WTC11 (cell line): ENCODE data around the gene TOMM40. TPM values are rescaled to one million over a fixed set of nuclear protein-coding genes. Genes with fewer than 3 reads are reported as not detected.

ENCODE experiments used
- ATAC-seq: fragments of 200-7000 bp; cut with Tn5 transposase; 2 replicates; pipeline ENCODE4 v1.10.0; 2021; ENCODE audit warnings: mild to moderate bottlenecking, moderate library complexity
- CTCF ChIA-PET: fragments of 300-600 bp; sonication (Branson Sonifier 250); formaldehyde crosslinking; loops from one replicate; lab custom pipeline; 2021; ENCODE audit warnings: antibody characterized with exemption; lab: Charles Lee
- POLR2A ChIA-PET: fragments of 350-600 bp; sonication (Branson Sonifier 250); formaldehyde crosslinking; loops from one replicate; lab custom pipeline; 2021; ENCODE audit warnings: antibody characterized with exemption; lab: Charles Lee
- DNase-seq: peaks from one replicate; pipeline ENCODE4 v3.0.0; 2021; ENCODE audit warnings: low spot score
- H3K27ac Mint-ChIP-seq: 2 replicates; pipeline ENCODE4 v1.8.0; 2021; ENCODE audit warnings: mixed read lengths
- H3K27me3 Mint-ChIP-seq: 2 replicates; pipeline ENCODE4 v1.8.0; 2021; ENCODE audit warnings: low read depth, mild to moderate bottlenecking, moderate library complexity, mixed read lengths
- H3K36me3 Mint-ChIP-seq: 2 replicates; pipeline ENCODE4 v1.8.0; 2021; ENCODE audit warnings: mixed read lengths
- H3K4me1 Mint-ChIP-seq: 2 replicates; pipeline ENCODE4 v1.8.0; 2022; ENCODE audit warnings: mixed read lengths
- H3K4me3 Mint-ChIP-seq: 2 replicates; pipeline ENCODE4 v1.8.0; 2021; ENCODE audit warnings: mild to moderate bottlenecking, moderate library complexity, mixed read lengths
- H3K9me3 Mint-ChIP-seq: 2 replicates; pipeline ENCODE4 v1.8.0; 2021; ENCODE audit warnings: mixed read lengths
- CBFB ChIP-seq: sonication (generic); formaldehyde crosslinking; IDR thresholded peaks from 2 replicates; pipeline ENCODE4 v1.8.1; 2022; ENCODE audit warnings: mild to moderate bottlenecking, low read depth, missing genetic modification reagents
- CREB1 ChIP-seq: sonication (generic); formaldehyde crosslinking; IDR thresholded peaks from 2 replicates; pipeline ENCODE4 v1.8.0; 2023; ENCODE audit warnings: mild to moderate bottlenecking, missing genetic modification reagents
- ESRRA ChIP-seq: sonication (generic); formaldehyde crosslinking; IDR thresholded peaks from 2 replicates; pipeline ENCODE4 v1.8.1; 2022; ENCODE audit warnings: mild to moderate bottlenecking, missing genetic modification reagents, borderline replicate concordance
- GABPB1 ChIP-seq: sonication (generic); formaldehyde crosslinking; IDR thresholded peaks from 2 replicates; pipeline ENCODE4 v1.8.1; 2023; ENCODE audit warnings: mild to moderate bottlenecking, missing genetic modification reagents
- GRHL2 ChIP-seq: fragments of 250-450 bp; sonication (Bioruptor Pico); IDR thresholded peaks from 2 replicates; pipeline ENCODE4 v1.8.0; 2022; ENCODE audit warnings: mild to moderate bottlenecking, moderate library complexity; ENCODE audit not compliant: insufficient replicate concordance, severe bottlenecking
- IRF2 ChIP-seq: sonication (generic); formaldehyde crosslinking; IDR thresholded peaks from 2 replicates; pipeline ENCODE4 v1.8.0; 2022; ENCODE audit warnings: low read depth, missing genetic modification reagents, borderline replicate concordance
- JUN ChIP-seq: sonication (generic); formaldehyde crosslinking; IDR thresholded peaks from 2 replicates; pipeline ENCODE4 v1.8.0; 2023; ENCODE audit warnings: mild to moderate bottlenecking, missing genetic modification reagents
- NFATC4 ChIP-seq: fragments of 250-450 bp; sonication (Bioruptor Pico); IDR thresholded peaks from 2 replicates; pipeline ENCODE4 v1.9.0; 2021; ENCODE audit warnings: mild to moderate bottlenecking
- NFYB ChIP-seq: sonication (generic); formaldehyde crosslinking; conservative IDR thresholded peaks from 2 replicates; pipeline ENCODE4 v1.8.0; 2022; ENCODE audit warnings: low read depth, missing genetic modification reagents
- NR2C2 ChIP-seq: sonication (generic); formaldehyde crosslinking; IDR thresholded peaks from 2 replicates; pipeline ENCODE4 v1.8.0; 2022; ENCODE audit warnings: mild to moderate bottlenecking, missing genetic modification reagents
- SMAD4 ChIP-seq: sonication (generic); formaldehyde crosslinking; IDR thresholded peaks from 2 replicates; pipeline ENCODE4 v1.8.0; 2022; ENCODE audit warnings: mild to moderate bottlenecking, missing genetic modification reagents
- TEAD1 ChIP-seq: sonication (generic); formaldehyde crosslinking; IDR thresholded peaks from 2 replicates; pipeline ENCODE4 v1.8.0; 2022; ENCODE audit warnings: mild to moderate bottlenecking, missing genetic modification reagents
- ZNF121 ChIP-seq: sonication (generic); formaldehyde crosslinking; IDR thresholded peaks from 2 replicates; pipeline ENCODE4 v1.8.0; 2023; ENCODE audit warnings: missing genetic modification reagents
- ZNF232 ChIP-seq: sonication (generic); formaldehyde crosslinking; IDR thresholded peaks from 2 replicates; pipeline ENCODE4 v1.8.0; 2022; ENCODE audit warnings: mild to moderate bottlenecking, missing genetic modification reagents
- ZNF423 ChIP-seq: fragments of 250-450 bp; sonication (Bioruptor Pico); IDR thresholded peaks from 2 replicates; pipeline ENCODE4 v2.1.2; 2022; ENCODE audit warnings: mild to moderate bottlenecking, moderate library complexity
- ZNF671 ChIP-seq: fragments of 250-450 bp; sonication (Bioruptor Pico); IDR thresholded peaks from 2 replicates; pipeline ENCODE4 v1.8.0; 2021; ENCODE audit warnings: mild to moderate bottlenecking
- total RNA-seq: library from RNA; stranded (reverse); gene quantifications from 3 replicates; pipeline ENCODE4 v1.2.3, GENCODE V29; 2021
- TF ChIP-seq, protein P1 (sequence below): fragments of 250-450 bp; sonication (Bioruptor Pico); IDR thresholded peaks from 2 replicates; pipeline ENCODE4 v1.9.0; 2021; ENCODE audit warnings: mild to moderate bottlenecking, borderline replicate concordance
- TF ChIP-seq, protein P2 (sequence below): sonication (generic); formaldehyde crosslinking; IDR thresholded peaks from 2 replicates; pipeline ENCODE4 v1.8.1; 2023; ENCODE audit warnings: mild to moderate bottlenecking, missing genetic modification reagents, moderate library complexity
- TF ChIP-seq, protein P3 (sequence below): sonication (generic); formaldehyde crosslinking; IDR thresholded peaks from 2 replicates; pipeline ENCODE4 v1.8.0; 2022; ENCODE audit warnings: mild to moderate bottlenecking, missing genetic modification reagents
- TF ChIP-seq, protein P4 (sequence below): sonication (generic); formaldehyde crosslinking; IDR thresholded peaks from 2 replicates; pipeline ENCODE4 v1.8.1; 2023; ENCODE audit warnings: mild to moderate bottlenecking, missing genetic modification reagents, moderate library complexity
- TF ChIP-seq, protein P5 (sequence below): sonication (generic); formaldehyde crosslinking; conservative IDR thresholded peaks from 2 replicates; pipeline ENCODE4 v1.8.1; 2022; ENCODE audit warnings: mild to moderate bottlenecking, missing genetic modification reagents
- TF ChIP-seq, protein P6 (sequence below): fragments of 250-450 bp; sonication (Bioruptor Pico); IDR thresholded peaks from 2 replicates; pipeline ENCODE4 v1.9.0; 2021; ENCODE audit warnings: mild to moderate bottlenecking
- TF ChIP-seq, protein P7 (sequence below): sonication (generic); formaldehyde crosslinking; IDR thresholded peaks from 2 replicates; pipeline ENCODE4 v1.8.0; 2022; ENCODE audit warnings: mild to moderate bottlenecking, missing genetic modification reagents

Gene TOMM40
- total RNA-seq, 1 experiment from 2014 or later = 221 TPM

DNA sequence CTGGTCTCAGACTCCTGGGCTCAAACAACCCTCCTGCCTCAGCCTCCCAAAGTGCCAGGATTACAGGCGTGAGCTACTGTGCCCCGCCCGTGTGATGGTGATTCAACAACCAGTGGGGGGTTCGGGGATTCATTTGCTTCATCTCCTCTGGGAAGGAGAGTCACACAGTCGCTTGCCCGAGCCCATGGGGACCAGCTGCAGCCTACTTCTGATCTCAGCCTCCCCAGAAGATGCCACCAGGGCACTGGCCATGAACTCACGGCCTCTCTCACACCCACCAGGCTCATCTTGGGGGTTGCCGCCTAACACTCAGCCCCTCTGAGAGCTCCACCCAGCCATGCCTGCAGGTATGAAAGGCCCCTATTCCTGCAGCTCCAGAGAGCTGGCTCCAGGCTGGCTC is 6.8 kb downstream of the TOMM40 start (continued):
- TF ChIP-seq, protein P1, sequence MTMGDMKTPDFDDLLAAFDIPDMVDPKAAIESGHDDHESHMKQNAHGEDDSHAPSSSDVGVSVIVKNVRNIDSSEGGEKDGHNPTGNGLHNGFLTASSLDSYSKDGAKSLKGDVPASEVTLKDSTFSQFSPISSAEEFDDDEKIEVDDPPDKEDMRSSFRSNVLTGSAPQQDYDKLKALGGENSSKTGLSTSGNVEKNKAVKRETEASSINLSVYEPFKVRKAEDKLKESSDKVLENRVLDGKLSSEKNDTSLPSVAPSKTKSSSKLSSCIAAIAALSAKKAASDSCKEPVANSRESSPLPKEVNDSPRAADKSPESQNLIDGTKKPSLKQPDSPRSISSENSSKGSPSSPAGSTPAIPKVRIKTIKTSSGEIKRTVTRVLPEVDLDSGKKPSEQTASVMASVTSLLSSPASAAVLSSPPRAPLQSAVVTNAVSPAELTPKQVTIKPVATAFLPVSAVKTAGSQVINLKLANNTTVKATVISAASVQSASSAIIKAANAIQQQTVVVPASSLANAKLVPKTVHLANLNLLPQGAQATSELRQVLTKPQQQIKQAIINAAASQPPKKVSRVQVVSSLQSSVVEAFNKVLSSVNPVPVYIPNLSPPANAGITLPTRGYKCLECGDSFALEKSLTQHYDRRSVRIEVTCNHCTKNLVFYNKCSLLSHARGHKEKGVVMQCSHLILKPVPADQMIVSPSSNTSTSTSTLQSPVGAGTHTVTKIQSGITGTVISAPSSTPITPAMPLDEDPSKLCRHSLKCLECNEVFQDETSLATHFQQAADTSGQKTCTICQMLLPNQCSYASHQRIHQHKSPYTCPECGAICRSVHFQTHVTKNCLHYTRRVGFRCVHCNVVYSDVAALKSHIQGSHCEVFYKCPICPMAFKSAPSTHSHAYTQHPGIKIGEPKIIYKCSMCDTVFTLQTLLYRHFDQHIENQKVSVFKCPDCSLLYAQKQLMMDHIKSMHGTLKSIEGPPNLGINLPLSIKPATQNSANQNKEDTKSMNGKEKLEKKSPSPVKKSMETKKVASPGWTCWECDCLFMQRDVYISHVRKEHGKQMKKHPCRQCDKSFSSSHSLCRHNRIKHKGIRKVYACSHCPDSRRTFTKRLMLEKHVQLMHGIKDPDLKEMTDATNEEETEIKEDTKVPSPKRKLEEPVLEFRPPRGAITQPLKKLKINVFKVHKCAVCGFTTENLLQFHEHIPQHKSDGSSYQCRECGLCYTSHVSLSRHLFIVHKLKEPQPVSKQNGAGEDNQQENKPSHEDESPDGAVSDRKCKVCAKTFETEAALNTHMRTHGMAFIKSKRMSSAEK = no peak
- TF ChIP-seq, protein P2, sequence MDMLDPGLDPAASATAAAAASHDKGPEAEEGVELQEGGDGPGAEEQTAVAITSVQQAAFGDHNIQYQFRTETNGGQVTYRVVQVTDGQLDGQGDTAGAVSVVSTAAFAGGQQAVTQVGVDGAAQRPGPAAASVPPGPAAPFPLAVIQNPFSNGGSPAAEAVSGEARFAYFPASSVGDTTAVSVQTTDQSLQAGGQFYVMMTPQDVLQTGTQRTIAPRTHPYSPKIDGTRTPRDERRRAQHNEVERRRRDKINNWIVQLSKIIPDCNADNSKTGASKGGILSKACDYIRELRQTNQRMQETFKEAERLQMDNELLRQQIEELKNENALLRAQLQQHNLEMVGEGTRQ (CRISPR knock-in tag) = no peak
- TF ChIP-seq, protein P3, sequence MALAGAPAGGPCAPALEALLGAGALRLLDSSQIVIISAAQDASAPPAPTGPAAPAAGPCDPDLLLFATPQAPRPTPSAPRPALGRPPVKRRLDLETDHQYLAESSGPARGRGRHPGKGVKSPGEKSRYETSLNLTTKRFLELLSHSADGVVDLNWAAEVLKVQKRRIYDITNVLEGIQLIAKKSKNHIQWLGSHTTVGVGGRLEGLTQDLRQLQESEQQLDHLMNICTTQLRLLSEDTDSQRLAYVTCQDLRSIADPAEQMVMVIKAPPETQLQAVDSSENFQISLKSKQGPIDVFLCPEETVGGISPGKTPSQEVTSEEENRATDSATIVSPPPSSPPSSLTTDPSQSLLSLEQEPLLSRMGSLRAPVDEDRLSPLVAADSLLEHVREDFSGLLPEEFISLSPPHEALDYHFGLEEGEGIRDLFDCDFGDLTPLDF (CRISPR knock-in tag) = no peak
- TF ChIP-seq TEAD1 (CRISPR knock-in tag) = no peak

DNA sequence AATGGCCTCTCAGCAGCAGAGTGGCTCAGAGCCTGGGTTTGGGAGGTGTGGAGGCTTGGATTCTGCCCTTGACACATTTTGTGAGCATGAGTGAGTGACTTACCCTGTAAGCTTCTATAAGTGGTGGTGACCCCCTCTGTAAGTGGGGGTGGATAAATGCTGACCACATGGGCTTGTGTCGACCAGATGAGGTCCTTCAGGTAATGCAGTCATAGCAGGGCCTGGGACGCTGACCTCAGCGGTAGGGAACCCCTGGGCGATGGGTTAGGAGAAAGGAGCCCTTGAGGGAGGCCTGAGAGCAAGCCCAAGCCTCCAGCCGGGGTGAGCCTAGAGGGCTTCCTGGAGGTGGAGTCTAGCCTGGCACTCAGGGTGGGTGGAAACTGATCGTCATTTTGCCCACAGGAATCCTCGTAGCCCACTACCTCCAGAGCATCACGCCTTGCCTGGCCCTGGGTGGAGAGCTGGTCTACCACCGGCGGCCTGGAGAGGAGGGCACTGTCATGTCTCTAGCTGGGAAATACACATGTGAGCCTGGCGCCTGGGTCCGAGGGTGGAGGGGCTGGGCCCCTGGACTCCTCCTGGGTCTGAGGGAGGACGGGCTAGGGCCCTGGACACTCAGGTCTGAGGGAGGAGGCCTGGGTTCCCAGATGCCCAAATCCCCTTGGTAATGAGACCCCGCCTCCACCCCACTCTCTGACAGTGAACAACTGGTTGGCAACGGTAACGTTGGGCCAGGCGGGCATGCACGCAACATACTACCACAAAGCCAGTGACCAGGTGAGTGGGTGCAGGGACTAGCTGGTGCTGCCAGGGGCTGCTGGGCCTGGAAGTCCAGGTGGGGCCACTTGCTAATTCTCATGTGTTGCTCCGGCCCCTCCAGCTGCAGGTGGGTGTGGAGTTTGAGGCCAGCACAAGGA is 9.5 kb downstream of the TOMM40 start:
- no peak overlapping the region for H3K27ac Mint-ChIP-seq
- no peak for ATAC-seq
- H3K4me3 Mint-ChIP-seq = no peak overlapping the region
- peaks cover 43% of the 10 kb centered on the region for H3K36me3 Mint-ChIP-seq
- H3K9me3 Mint-ChIP-seq = no peaks in the 10 kb centered on the region
- no peak for DNase-seq
- ChIA-PET POLR2A (no interaction called here), CTCF (interaction anchor here (0.6 to 1.2 kb wide), 2 partner anchors 41 to 52 kb away, joined by 3 to 5 read pairs; no protein-coding TSS in a partner anchor)
- no peaks in the 10 kb centered on the region for H3K27me3 Mint-ChIP-seq
- TF ChIP-seq, protein P4, sequence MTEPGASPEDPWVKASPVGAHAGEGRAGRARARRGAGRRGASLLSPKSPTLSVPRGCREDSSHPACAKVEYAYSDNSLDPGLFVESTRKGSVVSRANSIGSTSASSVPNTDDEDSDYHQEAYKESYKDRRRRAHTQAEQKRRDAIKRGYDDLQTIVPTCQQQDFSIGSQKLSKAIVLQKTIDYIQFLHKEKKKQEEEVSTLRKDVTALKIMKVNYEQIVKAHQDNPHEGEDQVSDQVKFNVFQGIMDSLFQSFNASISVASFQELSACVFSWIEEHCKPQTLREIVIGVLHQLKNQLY = no peak
- TF ChIP-seq NFATC4 (CRISPR knock-in tag) (no peak), IRF2 (CRISPR knock-in tag) (no peak), ESRRA (CRISPR knock-in tag) (no peak), GABPB1 (CRISPR knock-in tag) (no peak), ZNF121 (no peak)
- TF ChIP-seq, all 79 proteins: peak for 0
- peaks cover 13% of the 10 kb centered on the region for H3K4me1 Mint-ChIP-seq

DNA sequence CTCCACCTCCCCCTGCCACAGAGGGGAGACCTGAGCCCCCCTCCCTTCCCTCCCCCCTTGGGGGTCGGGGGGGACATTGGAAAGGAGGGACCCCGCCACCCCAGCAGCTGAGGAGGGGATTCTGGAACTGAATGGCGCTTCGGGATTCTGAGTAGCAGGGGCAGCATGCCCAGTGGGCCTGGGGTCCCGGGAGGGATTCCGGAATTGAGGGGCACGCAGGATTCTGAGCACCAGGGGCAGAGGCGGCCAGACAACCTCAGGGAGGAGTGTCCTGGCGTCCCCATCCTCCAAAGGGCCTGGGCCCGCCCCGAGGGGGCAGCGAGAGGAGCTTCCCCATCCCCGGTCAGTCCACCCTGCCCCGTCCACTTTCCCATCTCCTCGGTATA is 12.2 kb downstream of the TOMM40 start:
- peak overlapping the region; percentile 55; the same call in 1 of the 2 replicates for H3K27ac Mint-ChIP-seq
- ChIA-PET POLR2A (interaction anchor here (1.0 kb wide), 1 partner anchor 98 kb away, joined by 4 read pairs; the partner anchor contains the start of gene RELB), CTCF (interaction anchor here (0.6 to 4.7 kb wide), 15 partner anchors 8 to 245 kb away, joined by 3 to 54 read pairs (median 4); partner anchors contain the start of gene CLPTM1)
- peaks cover 21% of the 10 kb centered on the region for H3K4me1 Mint-ChIP-seq
- ATAC-seq (no peak), DNase-seq (no peak)
- no peaks in the 10 kb centered on the region for H3K9me3 Mint-ChIP-seq
- H3K27me3 Mint-ChIP-seq = no peaks in the 10 kb centered on the region
- H3K4me3 Mint-ChIP-seq = no peak overlapping the region
- peaks cover 33% of the 10 kb centered on the region for H3K36me3 Mint-ChIP-seq
- TF ChIP-seq ZNF671 (CRISPR knock-in tag) = no peak
- no peak for TF ChIP-seq NR2C2 (CRISPR knock-in tag)
- no peak for TF ChIP-seq NFYB (CRISPR knock-in tag)
- TF ChIP-seq, protein P4 = no peak
- TF ChIP-seq ZNF232 (CRISPR knock-in tag) = no peak
- TF ChIP-seq ZNF423 (CRISPR knock-in tag) = no peak
- TF ChIP-seq JUN (CRISPR knock-in tag) = no peak
- TF ChIP-seq, protein P5, sequence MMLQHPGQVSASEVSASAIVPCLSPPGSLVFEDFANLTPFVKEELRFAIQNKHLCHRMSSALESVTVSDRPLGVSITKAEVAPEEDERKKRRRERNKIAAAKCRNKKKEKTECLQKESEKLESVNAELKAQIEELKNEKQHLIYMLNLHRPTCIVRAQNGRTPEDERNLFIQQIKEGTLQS (CRISPR knock-in tag) = no peak
- TF ChIP-seq SMAD4 (CRISPR knock-in tag) = no peak
- no peak for TF ChIP-seq CBFB (CRISPR knock-in tag)
- TF ChIP-seq CREB1 (CRISPR knock-in tag) = no peak
- TF ChIP-seq, protein P6, sequence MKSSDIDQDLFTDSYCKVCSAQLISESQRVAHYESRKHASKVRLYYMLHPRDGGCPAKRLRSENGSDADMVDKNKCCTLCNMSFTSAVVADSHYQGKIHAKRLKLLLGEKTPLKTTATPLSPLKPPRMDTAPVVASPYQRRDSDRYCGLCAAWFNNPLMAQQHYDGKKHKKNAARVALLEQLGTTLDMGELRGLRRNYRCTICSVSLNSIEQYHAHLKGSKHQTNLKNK (CRISPR knock-in tag) = no peak
- no peak for TF ChIP-seq GRHL2 (CRISPR knock-in tag)
- TF ChIP-seq, protein P7, sequence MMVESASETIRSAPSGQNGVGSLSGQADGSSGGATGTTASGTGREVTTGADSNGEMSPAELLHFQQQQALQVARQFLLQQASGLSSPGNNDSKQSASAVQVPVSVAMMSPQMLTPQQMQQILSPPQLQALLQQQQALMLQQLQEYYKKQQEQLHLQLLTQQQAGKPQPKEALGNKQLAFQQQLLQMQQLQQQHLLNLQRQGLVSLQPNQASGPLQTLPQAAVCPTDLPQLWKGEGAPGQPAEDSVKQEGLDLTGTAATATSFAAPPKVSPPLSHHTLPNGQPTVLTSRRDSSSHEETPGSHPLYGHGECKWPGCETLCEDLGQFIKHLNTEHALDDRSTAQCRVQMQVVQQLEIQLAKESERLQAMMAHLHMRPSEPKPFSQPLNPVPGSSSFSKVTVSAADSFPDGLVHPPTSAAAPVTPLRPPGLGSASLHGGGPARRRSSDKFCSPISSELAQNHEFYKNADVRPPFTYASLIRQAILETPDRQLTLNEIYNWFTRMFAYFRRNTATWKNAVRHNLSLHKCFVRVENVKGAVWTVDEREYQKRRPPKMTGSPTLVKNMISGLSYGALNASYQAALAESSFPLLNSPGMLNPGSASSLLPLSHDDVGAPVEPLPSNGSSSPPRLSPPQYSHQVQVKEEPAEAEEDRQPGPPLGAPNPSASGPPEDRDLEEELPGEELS = no peak
